OCI-LY3 (cell line): ENCODE results near the gene MXD1.

Experiments used
- H2AFZ ChIP-seq: fragments of 200-600, 300-600 bp; shearing (Covaris generic); 2 replicates; pipeline ENCODE4 v1.6.0; 2014; ENCODE audit warnings: antibody characterized with exemption, low read depth, low read length
- H3K27ac ChIP-seq: fragments of 200-600, 300-600 bp; sonication (generic); 2 replicates; pipeline ENCODE4 v1.5.1; 2014; ENCODE audit warnings: mild to moderate bottlenecking, low read length, moderate library complexity, mixed read lengths
- H3K27me3 ChIP-seq: fragments of 200-600, 300-600 bp; sonication (generic); 2 replicates; pipeline ENCODE4 v1.6.1; 2014; ENCODE audit warnings: low read depth, low read length, mixed read lengths
- H3K36me3 ChIP-seq: fragments of 200-600, 300-600 bp; sonication (generic); replicated peaks from 2 replicates; pipeline ENCODE3; 2014; ENCODE audit warnings: low read depth, low read length, mixed read lengths
- H3K4me1 ChIP-seq: fragments of 300-600, 200-600 bp; sonication (generic); 2 replicates; pipeline ENCODE4 v1.6.1; 2014; ENCODE audit warnings: low read length, mixed read lengths
- H3K4me2 ChIP-seq: fragments of 200-600, 300-600 bp; sonication (generic); 2 replicates; pipeline ENCODE4 v1.6.1; 2014; ENCODE audit warnings: low read length, mixed read lengths
- H3K4me3 ChIP-seq: fragments of 300-600, 200-600 bp; sonication (generic); 2 replicates; pipeline ENCODE4 v1.5.1; 2014; ENCODE audit warnings: antibody characterized with exemption, mild to moderate bottlenecking, low read length, moderate library complexity
- H3K79me2 ChIP-seq: fragments of 300-600, 200-600 bp; shearing (Covaris generic); 2 replicates; pipeline ENCODE4 v1.6.1; 2014; ENCODE audit warnings: mild to moderate bottlenecking, low read length, mixed read lengths
- H3K9ac ChIP-seq: fragments of 300-600, 200-600 bp; shearing (Covaris generic); 2 replicates; pipeline ENCODE4 v1.6.0; 2014; ENCODE audit warnings: mild to moderate bottlenecking, low read length, moderate library complexity
- H3K9me3 ChIP-seq: fragments of 200-600, 300-600 bp; shearing (Covaris generic); 2 replicates; pipeline ENCODE4 v1.6.1; 2014; ENCODE audit warnings: low read length, mixed read lengths; ENCODE audit not compliant: insufficient read depth
- H4K20me1 ChIP-seq: fragments of 200-600, 300-600 bp; sonication (generic); 2 replicates; pipeline ENCODE4 v1.6.1; 2016; ENCODE audit warnings: low read length, mixed read lengths; ENCODE audit not compliant: insufficient read depth
- EZH2phosphoT487 ChIP-seq: fragments of 200-600 bp; shearing (Covaris generic); IDR thresholded peaks from 2 replicates; pipeline ENCODE4 v1.6.1; 2018; ENCODE audit warnings: antibody characterized with exemption, mixed run types, low read depth
- TF ChIP-seq, protein P1 (sequence below): fragments of 200-600, 300-600 bp; sonication (generic); IDR thresholded peaks from 2 replicates; pipeline ENCODE4 v1.5.1; 2014; ENCODE audit warnings: antibody characterized with exemption, low read length, low read depth

Gene MXD1

DNA sequence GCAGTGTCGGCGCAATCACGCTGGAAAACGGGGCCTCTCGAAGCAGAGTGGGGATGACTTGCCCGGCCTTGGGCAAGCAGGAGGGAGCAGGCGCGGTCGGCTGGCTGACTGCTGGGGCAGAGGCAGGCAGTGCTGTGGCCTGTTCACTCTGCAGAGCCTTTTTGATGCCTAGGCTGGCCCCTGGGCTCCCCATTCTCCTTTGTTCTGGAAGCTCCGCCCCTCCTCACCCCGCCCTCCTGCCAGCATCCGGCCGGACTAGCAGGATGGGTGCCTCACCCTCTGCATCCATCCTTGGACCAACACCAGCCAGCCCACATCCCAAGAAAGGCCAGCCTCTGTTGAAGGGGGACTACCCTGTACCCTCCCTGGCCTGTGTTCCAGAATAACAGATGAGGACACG is 46.6 kb downstream of the MXD1 start, which contains the start of gene ASPRV1:
Gene ASPRV1, minus strand, starts transcription at position 136 of the 400 bp plus-strand sequence. CDS start 195 bp downstream, outside the sequence.
- H3K4me2 ChIP-seq: no peak within 1 kb of the TSS
- peaks cover 9% of the 10 kb centered on the region for H3K4me1 ChIP-seq
- TF ChIP-seq, protein P1, sequence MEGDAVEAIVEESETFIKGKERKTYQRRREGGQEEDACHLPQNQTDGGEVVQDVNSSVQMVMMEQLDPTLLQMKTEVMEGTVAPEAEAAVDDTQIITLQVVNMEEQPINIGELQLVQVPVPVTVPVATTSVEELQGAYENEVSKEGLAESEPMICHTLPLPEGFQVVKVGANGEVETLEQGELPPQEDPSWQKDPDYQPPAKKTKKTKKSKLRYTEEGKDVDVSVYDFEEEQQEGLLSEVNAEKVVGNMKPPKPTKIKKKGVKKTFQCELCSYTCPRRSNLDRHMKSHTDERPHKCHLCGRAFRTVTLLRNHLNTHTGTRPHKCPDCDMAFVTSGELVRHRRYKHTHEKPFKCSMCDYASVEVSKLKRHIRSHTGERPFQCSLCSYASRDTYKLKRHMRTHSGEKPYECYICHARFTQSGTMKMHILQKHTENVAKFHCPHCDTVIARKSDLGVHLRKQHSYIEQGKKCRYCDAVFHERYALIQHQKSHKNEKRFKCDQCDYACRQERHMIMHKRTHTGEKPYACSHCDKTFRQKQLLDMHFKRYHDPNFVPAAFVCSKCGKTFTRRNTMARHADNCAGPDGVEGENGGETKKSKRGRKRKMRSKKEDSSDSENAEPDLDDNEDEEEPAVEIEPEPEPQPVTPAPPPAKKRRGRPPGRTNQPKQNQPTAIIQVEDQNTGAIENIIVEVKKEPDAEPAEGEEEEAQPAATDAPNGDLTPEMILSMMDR: no peak
- TF ChIP-seq EZH2phosphoT487: no peak
- no peaks in the 10 kb centered on the region for H3K36me3 ChIP-seq
- no peak within 1 kb of the TSS for H3K27ac ChIP-seq
- H3K79me2 ChIP-seq: no peaks in the 10 kb centered on the region
- no peak within 1 kb of the TSS for H2AFZ ChIP-seq
- H3K9ac ChIP-seq: no peak within 1 kb of the TSS
- peaks cover 9% of the 10 kb centered on the region for H3K27me3 ChIP-seq
- no peaks in the 10 kb centered on the region for H3K9me3 ChIP-seq
- H3K4me3 ChIP-seq: no peak within 1 kb of the TSS
- H4K20me1 ChIP-seq: no peaks in the 10 kb centered on the region

GRCh38 chr2:69962986-69963730 is 48.2 kb downstream of the MXD1 start:
- H3K4me1 ChIP-seq: peaks cover 7% of the 10 kb centered on the region
- H3K9me3 ChIP-seq: no peaks in the 10 kb centered on the region
- H3K36me3 ChIP-seq: no peaks in the 10 kb centered on the region
- no peak overlapping the region for H3K9ac ChIP-seq
- no peak overlapping the region for H3K4me3 ChIP-seq
- H4K20me1 ChIP-seq: no peaks in the 10 kb centered on the region
- H3K27ac ChIP-seq: no peak overlapping the region
- peaks cover 2% of the 10 kb centered on the region; the same call in 1 of the 2 replicates for H3K27me3 ChIP-seq
- no peak overlapping the region for H3K4me2 ChIP-seq
- H2AFZ ChIP-seq: no peak overlapping the region
- TF ChIP-seq, protein P1: no peak
- no peak for TF ChIP-seq EZH2phosphoT487
- H3K79me2 ChIP-seq: no peaks in the 10 kb centered on the region

DNA sequence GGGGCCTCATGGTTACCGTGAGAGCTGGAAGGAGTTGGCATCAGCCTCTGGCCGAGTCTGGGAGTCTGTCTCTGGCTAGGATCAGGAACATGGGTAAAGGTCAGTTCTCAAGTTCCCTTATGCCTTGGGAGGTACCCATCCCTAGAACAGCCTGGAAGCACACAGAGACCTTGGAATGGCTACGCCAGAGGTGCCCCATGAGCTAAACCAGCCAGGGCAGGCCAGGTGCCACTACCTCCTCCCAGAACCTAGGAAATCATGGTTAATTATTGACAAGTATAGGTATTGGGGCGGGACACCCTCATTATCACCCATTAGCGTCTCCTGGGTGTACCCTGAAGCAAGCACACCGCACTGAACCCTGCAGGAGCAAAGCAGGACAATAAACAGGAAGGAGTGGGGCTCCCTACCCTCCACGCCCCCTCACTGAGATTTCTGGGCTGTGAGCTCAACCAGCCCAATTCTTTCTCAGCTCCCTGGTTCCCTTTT is 49.5 kb downstream of the MXD1 start:
- Histone ChIP-seq H3K27ac (no peak overlapping the region), H3K4me2 (no peak overlapping the region), H3K27me3 (no peaks in the 10 kb centered on the region), H3K36me3 (no peaks in the 10 kb centered on the region), H4K20me1 (no peaks in the 10 kb centered on the region), H3K79me2 (no peaks in the 10 kb centered on the region), H3K9ac (no peak overlapping the region), H3K4me3 (no peak overlapping the region), H2AFZ (no peak overlapping the region), H3K4me1 (peaks cover 6% of the 10 kb centered on the region), H3K9me3 (no peaks in the 10 kb centered on the region)
- no peak for TF ChIP-seq EZH2phosphoT487
- TF ChIP-seq, protein P1: no peak

- no peaks in the 10 kb centered on the region for H3K79me2 ChIP-seq
- H3K9me3 ChIP-seq: no peaks in the 10 kb centered on the region
- no peaks in the 10 kb centered on the region for H3K36me3 ChIP-seq
- no peak overlapping the region for H2AFZ ChIP-seq
- H3K4me3 ChIP-seq: no peak overlapping the region
- H3K4me1 ChIP-seq: peaks cover 6% of the 10 kb centered on the region
- H3K27me3 ChIP-seq: no peaks in the 10 kb centered on the region
- no peak overlapping the region for H3K4me2 ChIP-seq
- no peak overlapping the region for H3K9ac ChIP-seq
- H4K20me1 ChIP-seq: no peaks in the 10 kb centered on the region
- no peak overlapping the region for H3K27ac ChIP-seq
- no peak for TF ChIP-seq EZH2phosphoT487
- TF ChIP-seq, protein P1: no peak
Observed at GRCh38 chr2:69965756-69966445, 51.0 kb downstream of the MXD1 start.
